Right lobe of liver (tissue), 4 donors: ENCODE data around the gene DDX4.

Experiments used
- CTCF ChIP-seq, 4 donors: fragments of 200-600 bp in 3 of 4; fragments of 450-650 bp in 1 of 4; IDR thresholded peaks; one replicate each; pipeline versions ENCODE4 v1.5.1 to v1.8.0; 2016 to 2022; ENCODE audit warnings: antibody characterized with exemption in 4 of 4, mild to moderate bottlenecking in 2 of 4
- POLR2A ChIP-seq: fragments of 450-650 bp; IDR thresholded peaks from one replicate; pipeline ENCODE4 v1.6.1; 2017; ENCODE audit warnings: antibody characterized with exemption, mild to moderate bottlenecking
- donor health status: DM: no; HTN: no; CAD: no.
- donor health status: DM: no; HTN: no; CAD: no.
- donor health status: DM: no; HTN: yes; CAD: no.

GRCh38 chr5:55821731-55822512, 84.1 kb downstream of the DDX4 start:
- TF ChIP-seq CTCF (IDR thresholded peaks at IDR 0.05) (no peak), POLR2A (no peak)
